GM19328 (cell line): ENCODE data around the gene VCX3B.
"Not testable (repeated sequence)": the region's sequence is repeated elsewhere in the genome, so short reads cannot be mapped to it uniquely, and the experiment has no call there.

Experiments
- ATAC-seq: cut with Tn5 transposase; IDR thresholded peaks from one replicate; pipeline ENCODE4 v1.9.1; 2021; ENCODE audit warnings: mild to moderate bottlenecking, moderate library complexity; ENCODE audit not compliant: unreplicated experiment

The VCX3B gene

DNA sequence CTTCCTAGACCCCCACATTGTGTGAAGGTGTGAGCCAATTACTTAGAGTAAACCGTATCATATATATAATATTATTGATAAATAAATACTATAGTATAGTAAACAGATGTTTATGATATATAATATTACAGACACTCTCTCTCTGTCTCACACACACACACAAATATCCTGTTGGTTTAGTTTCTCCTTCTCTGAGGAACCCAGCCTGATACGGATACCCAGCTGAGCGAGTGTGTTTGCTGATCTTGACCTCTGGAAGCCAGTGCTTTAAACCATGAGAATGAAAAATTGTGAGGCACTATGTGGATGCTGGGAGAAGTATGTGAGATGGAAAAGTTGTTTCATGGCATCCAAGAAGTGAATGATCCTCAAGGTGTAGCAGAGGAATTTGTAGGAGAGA is at the start of gene VCX3B:
TSS of gene VCX3B (plus strand) at position 301 of the 400 bp plus-strand sequence. CDS start 621 bp downstream, outside the sequence.
- ATAC-seq = not testable (repeated sequence)

DNA sequence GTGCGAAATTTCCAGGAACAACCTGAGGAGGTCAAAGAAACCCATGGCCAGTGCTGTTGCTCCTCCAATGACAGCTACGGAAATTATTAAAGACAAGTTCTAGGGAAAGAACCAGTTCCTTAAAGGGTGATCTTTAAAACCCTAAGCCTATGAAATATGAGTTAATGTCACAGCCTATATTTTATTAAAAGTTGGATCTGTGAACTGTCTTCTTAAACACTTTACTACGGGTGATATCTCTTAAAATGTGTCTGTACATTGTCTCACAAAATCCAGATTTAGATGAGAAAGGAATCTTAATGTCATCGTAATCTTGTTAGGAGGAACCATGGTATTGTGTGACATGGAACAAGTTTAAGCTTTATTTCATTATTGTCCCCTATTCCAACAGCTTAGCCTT is 46.3 kb upstream of the VCX3B start:
- no peak for ATAC-seq

DNA sequence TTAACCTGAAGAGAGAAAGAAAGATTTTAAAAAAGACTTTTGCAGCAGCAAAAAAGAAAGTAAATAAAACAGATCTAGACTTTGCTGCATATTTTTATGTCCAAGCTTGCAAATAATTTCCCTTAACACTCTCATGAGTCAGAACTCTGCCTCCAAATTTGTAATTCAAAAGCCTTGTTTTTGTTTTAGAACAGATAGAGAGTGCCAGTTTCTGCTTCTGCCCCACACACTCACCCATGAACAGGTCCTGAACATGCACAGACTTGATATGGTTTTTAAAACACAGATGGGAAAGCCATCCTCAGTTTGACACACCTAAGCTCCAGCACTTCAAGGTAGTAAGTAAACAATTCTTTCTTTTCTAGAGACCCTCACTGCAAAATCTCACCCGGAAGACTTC is 39.7 kb upstream of the VCX3B start:
- ATAC-seq = no peak

DNA sequence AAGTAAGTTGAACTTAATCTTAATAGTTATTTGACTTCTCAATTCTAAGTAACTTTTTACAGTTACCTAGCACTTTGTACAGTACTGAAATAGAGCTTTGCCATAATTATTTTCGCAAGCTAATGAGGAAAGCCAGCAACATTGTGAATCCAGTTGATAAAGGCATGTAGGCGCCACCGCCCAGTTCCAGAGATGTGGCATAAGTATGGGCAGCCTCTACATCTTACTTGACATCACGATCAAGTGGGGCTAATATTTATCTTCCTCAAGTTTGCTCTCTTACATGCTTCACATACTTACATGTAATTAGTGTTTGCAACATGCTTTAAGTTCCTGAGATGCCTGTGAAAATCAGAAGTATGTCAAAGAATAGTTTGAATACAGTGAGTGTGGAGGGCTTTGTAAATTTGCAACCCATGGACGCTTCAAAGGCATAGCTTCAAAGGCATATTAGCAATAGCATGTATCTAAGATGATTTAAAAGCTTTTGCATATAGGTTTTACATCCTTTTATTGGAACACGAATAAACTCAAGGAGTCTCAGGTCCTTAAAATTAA is 34.9 kb upstream of the VCX3B start:
- ATAC-seq = no peak

DNA sequence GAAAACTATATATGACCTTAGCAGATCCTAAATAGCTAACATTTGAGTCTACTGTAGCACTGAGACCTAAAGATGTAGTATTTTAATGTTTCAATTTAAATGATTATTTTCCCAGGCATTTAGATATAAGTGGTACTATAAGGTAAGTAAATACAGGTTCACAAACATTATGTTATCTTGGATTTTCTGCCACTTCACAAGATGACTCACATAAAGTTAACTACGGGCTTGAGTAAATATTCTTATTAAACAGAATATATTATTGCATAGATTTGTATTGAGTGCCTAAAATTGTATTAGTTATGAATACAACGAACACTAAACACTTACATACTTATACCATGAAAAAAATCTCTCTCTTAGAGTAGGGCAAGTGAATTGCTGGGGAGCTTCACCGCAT is 34.2 kb upstream of the VCX3B start:
- ATAC-seq = no peak

DNA sequence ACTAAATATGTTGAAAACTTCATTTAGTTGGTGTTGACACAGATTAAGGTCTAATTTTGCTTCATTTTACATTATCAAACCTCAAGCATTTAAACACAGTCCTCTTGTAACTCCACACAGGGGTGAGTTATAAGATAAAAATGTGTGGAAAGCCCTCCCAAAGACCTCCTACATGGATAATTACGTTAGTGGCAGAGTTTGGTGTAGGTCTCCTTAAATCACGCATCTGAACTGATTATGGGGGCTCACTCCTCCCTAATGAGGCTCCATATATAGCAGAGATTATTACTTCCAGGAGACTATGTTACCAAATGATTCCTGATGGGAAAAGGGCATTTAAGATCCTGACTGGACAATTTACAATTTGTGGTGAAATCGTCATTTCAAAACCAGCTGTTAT is 32.2 kb upstream of the VCX3B start:
- ATAC-seq = no peak

DNA sequence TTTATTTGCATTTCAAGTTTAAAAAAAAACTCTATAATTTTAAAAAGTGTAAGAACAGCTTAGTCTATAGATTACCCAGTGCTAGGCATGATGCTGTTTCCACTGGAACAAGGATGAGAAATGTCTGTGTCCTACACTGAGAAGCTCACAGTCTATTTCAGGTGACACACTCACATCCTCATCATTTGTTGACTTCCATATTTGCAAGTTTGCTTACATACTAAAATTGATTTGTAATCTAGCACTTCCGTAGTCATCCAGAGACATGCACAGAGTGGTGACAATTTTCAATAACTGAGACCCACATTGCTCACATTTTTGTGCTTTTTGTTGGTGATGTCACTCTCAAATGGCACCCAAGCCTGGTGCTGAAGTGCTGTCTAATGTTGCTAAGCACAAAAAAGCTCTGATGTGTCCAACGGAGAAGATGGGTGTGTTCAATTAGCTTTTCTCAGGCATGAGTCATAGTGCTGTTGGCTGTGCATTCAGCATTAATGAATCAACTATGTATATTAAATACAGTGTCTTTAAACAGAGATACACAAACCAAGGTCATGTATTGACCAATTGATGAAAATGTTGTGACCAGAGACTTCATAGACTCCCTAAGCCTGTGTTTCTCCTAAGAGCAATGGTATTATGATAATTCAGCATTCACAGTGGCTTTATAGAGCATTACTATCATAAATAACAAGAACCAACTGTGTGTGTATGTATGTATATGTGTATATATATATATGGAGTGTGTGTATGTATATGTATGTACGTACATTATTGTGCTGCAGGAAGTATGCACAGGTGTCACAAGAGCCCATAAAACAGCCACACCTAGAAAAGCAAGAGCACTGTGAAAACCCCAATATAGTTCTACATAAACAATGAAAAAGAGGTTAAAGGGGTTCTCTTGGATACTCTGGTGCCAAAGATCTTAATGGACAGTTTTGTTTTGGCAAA is 31.2 kb upstream of the VCX3B start:
- ATAC-seq = no peak

DNA sequence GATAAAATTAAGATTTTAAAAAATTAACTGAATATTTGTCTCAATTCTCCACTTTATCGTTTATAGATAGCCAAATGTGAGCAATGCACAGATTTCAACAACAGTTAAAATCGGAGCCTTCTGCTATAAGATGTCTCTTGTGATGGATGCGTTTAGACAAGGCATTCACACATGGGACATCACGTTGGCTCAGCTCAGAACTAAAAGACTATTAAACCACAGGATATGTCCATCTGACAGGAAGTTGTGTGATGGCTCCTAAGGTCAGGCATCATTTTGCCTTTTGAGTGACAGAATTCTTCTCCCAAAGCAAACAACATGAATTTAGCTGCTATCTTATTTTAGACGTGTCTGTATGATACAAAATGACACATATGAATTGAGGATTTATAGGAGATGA is 17.3 kb upstream of the VCX3B start:
- ATAC-seq = no peak

DNA sequence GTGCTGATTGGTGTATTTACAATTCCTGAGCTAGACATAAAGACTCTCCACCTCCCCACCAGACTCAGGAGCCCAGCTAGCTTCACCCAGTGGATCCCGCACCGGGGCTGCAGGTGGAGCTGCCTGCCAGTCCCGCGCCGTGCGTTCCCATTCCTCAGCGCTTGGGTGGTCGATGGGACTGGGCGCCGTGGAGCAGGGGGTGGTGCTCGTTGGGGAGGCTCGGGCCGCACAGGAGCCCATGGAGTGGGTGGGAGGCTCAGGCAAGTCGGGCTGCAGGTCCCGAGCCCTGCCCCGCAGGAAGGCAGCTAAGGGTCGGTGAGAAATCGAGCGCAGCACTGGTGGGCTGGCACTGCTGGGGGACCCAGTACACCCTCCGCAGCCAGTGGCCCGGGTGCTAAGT is 12.3 kb upstream of the VCX3B start:
- ATAC-seq = not testable (repeated sequence)

DNA sequence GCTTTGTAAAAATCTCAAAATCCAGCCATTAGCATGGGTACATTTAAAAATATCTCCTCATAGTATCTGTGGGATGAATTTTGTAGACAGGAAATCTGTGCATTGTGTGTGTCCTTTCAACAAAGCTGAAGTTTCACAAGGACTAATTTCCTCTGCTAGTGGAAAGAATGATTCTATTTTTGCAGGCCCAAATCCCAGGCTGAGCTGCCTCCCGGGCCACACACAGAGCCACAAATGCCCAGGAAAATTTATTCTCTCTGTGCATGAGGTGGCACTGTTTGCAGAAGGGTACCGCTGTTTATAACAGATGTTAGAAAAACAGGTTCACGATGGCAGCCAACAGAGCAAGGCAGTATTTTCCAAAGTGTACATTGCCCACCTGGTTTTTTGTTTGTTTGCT is 11.0 kb upstream of the VCX3B start:
- ATAC-seq = no peak

DNA sequence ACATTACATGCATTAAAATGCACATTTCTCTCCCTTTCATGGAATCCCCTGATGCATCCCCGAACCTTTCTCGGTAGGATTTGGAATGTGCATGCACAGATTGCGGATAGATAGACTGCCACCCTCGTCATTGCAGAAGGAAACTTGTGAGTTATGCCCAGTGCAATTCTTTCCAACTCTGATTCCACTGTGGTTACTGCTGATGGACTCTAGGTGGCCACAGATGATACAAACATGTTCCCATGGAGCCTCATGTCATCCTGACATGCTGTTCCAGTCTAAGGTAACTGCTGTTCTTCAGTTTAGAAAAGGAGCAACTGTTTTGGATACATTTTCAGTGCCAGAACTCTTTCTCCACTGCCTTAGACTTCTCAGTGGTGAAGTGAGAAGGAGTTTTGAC is 9.1 kb upstream of the VCX3B start:
- ATAC-seq = no peak

DNA sequence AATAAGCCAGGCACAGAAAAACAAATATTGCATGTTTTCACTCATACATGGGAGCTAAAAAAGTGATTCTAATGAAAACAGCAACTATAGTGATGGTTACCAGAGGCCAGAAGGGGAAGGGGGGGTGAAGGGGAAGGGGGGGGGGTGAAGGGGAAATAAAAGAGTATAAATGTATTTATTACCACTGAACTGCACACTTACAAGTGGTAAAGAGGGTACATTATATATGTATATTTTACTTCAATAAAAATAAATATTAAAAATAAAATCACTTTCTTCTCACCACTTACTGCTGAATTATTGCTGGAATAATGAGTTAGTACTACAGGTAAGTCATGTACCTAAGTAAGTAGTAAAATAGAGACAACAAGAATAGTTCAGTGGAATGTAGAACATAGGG is 2.1 kb upstream of the VCX3B start:
- no peak for ATAC-seq

DNA sequence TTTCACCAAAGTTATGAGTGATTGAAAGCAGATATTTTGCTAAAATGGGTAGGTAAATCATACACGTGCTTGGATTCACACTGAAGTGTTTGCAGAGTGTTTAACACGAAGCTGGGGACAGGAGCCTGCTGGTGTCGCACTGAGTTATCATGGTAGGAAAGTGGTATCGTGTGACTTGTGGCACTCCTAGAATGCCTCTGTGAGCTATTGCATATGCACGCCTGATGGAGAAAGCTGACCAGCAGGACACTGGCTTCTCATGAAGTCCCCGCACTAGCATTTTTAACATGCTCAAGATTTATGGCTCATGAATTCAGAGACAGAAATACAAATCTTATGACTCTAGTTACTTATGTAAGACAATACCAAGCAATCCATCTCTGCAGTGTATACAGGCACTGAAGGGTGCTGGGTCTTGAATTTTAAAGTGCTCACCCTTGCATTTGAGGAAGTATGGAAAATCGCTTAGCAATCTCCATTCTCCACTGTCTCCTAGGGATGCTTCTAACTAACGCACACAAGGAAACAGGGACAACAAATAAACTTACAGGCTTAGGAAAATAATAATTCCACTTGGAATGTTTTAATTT is 19.8 kb downstream of the VCX3B start:
- no peak for ATAC-seq

DNA sequence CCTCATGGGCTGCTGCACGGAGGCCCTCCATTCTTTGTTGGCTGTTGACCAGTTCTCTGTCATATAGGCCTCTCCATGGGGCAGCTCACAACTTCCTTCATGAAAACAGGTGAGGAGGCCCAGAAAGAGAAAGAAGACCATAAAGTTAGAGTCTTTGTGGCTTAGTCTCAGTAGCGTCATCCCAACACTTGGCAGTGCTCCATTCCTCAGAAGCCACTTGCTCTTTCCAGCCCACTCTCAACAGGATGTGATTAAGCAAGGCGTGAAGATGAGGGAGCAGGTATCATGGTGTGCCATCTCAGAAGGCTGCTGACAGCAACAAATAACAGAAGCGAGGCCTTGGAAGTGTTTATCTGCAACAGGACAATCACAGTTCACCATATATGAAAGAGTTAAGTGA is 30.4 kb downstream of the VCX3B start:
- ATAC-seq = not testable (repeated sequence)

DNA sequence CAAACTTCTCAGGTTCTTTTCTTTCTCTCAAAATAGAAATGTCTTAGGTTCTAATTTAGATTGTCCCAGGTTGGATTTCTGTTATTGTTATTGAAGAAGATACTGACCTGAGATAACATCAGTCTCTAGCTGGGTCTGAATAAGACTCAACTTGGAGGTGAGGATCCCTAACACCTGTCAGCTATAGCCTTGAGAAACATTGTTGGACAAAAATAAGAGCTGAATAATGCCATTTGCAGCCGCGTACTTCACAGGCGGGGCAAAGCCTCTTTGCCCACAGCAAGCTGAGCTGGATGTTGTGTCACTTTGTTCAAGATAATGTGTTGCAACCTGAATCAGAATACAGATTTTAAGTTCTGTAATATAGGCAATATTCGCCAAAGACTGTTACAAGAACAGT is 35.6 kb downstream of the VCX3B start:
- no peak for ATAC-seq

DNA sequence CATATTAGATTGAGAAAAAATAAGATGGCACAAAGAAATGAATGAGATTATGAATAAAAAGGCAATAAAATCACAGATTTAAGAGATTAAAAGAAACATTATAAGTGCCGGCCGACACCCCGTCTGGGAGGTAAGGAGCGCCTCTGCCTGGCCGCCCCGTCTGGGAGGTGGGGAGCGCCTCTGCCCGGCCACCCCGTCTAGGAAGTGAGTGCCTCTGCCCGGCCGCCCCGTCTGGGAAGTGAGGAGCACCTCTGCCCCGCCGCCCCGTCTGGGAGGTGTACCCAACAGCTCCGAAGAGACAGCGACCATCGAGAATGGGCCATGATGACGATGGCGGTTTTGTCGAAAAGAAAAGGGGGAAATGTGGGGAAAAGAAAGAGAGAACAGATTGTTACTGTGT is 37.5 kb downstream of the VCX3B start:
- not testable (repeated sequence) for ATAC-seq

DNA sequence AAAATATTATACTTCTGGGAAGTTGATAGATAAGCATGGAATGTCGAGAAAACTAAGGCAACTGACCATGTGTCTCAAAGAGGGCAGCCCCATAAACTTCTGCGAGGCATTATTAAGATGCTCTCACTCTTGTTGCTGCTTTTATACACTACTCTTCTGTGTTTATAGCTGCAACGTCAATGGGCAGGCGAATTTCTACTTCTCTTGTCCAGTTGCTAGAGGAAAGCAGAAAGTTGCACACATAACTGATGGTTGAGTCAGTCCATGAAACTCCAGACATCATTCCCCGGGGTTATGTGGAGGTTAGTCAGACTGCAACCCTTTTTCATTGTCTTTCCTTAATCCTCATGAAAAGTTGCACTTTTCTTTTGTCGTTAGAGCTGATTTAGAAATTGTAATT is 39.8 kb downstream of the VCX3B start:
- ATAC-seq = no peak
